ENCODE results near the gene PALLD. TPM values are rescaled to one million over a fixed set of nuclear protein-coding genes. Genes with fewer than 3 reads are reported as not detected.
A peak's percentile ranks its signal among the peaks of the same experiment; 100 is the strongest.

The PALLD gene
- total RNA-seq, 1 donor from 2014 or later = 69.2 TPM

DNA sequence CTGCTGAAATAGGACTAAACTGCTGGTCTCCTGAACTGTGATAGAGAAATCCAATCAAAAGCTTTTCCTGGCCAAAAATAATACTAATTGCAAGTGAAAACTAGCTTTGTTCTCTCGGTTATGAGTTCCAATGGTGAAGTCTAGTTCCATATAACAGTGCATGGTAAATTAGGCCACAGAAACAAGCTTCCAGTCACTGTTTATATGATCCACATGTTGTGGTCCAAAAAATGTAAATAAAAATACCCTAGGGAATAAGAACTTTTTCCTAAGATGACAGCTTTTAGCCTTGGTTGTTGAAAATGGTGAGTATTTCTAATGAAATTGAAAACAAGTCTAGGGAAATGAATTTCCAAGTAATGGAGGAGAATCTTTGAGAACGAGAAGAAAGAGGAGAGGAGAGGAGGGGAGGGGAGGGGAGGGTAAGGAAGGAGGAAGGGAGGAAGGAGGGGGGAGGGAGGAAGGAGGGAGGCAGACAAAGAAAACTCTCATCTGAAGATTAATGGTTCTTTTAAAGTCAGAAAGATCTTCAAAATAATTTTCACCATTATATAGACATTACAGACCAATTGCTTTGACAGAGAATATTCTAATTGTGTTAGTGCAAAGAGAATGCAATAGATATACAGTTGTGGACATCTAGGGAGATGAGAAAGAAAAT lies 26.1 kb downstream of the PALLD start:
- Histone ChIP-seq H3K4me3 (ENCODE audit: low read depth, low read length) (no peak overlapping the region), H3K27me3 (ENCODE audit: control insufficient read depth, insufficient read depth, low read length) (no peaks in the 10 kb centered on the region), H3K36me3 (ENCODE audit: control insufficient read depth, insufficient read depth, low read length) (no peaks in the 10 kb centered on the region)
- no peak for DNase-seq (ENCODE audit: low read depth)
- TF ChIP-seq, protein P1, sequence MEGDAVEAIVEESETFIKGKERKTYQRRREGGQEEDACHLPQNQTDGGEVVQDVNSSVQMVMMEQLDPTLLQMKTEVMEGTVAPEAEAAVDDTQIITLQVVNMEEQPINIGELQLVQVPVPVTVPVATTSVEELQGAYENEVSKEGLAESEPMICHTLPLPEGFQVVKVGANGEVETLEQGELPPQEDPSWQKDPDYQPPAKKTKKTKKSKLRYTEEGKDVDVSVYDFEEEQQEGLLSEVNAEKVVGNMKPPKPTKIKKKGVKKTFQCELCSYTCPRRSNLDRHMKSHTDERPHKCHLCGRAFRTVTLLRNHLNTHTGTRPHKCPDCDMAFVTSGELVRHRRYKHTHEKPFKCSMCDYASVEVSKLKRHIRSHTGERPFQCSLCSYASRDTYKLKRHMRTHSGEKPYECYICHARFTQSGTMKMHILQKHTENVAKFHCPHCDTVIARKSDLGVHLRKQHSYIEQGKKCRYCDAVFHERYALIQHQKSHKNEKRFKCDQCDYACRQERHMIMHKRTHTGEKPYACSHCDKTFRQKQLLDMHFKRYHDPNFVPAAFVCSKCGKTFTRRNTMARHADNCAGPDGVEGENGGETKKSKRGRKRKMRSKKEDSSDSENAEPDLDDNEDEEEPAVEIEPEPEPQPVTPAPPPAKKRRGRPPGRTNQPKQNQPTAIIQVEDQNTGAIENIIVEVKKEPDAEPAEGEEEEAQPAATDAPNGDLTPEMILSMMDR (IDR thresholded peaks at IDR 0.05; ENCODE audit: insufficient read depth, low read length, severe bottlenecking) = no peak
- FAIRE-seq = no peak

DNA sequence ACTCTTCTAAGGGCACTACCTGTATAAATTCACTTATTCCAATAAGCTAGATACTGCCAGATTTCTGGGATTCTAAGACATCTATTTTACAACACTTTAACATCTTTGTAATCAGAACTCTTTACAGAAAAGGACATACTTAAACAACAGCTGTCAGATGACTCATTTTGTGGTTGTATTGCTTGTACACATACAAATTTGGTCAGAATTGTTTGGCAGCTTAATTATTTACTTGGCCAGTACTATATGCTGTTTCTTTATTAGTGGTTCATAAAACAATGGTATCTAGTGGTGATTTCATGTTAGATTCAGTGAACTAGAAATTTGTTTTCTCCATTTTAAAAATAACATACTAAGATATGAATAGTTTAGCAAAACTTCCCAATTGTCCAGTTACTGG lies 27.2 kb downstream of the PALLD start:
- FAIRE-seq (no peak), DNase-seq (ENCODE audit: low read depth) (peak; percentile 84)
- TF ChIP-seq, protein P1 (IDR thresholded peaks at IDR 0.05; ENCODE audit: insufficient read depth, low read length, severe bottlenecking) = no peak

GRCh38 chr4:168524897-168525296 lies 28.0 kb downstream of the PALLD start:
- DNase-seq (ENCODE audit: low read depth) (no peak), FAIRE-seq (no peak)
- TF ChIP-seq, protein P1 (IDR thresholded peaks at IDR 0.05; ENCODE audit: insufficient read depth, low read length, severe bottlenecking) = no peak

More for the DNA sequence above, 27.2 kb downstream of the PALLD start:
- Histone ChIP-seq H3K4me3 (ENCODE audit: low read depth, low read length) (no peak overlapping the region), H3K27me3 (ENCODE audit: control insufficient read depth, insufficient read depth, low read length) (no peaks in the 10 kb centered on the region), H3K36me3 (ENCODE audit: control insufficient read depth, insufficient read depth, low read length) (no peaks in the 10 kb centered on the region)

DNA sequence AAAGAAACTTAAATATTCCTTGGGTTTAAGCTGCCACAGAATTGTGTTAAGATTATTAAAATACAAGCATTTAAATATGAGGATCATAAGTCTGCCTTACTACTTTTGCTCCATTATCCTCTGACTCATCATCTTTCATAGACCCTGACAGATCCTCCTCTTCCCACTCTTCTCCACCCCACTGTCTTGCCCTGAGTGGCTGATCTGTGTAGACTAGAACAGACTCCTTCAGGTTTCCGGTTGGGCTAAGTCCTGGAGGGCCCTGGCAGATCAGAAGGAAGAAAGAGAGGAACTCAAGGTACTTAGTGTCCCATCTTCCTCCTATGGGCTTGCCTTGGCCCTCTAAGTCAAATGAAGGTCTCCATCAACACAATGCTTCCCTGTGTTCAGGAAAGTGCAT lies 30.7 kb downstream of the PALLD start:
- Histone ChIP-seq H3K4me3 (ENCODE audit: low read depth, low read length) (no peak overlapping the region), H3K36me3 (ENCODE audit: control insufficient read depth, insufficient read depth, low read length) (no peaks in the 10 kb centered on the region), H3K27me3 (ENCODE audit: control insufficient read depth, insufficient read depth, low read length) (no peaks in the 10 kb centered on the region)
- DNase-seq (ENCODE audit: low read depth) (no peak), FAIRE-seq (no peak)
- TF ChIP-seq, protein P1 (IDR thresholded peaks at IDR 0.05; ENCODE audit: insufficient read depth, low read length, severe bottlenecking) = no peak

More at GRCh38 chr4:168524897-168525296, 28.0 kb downstream of the PALLD start:
- Histone ChIP-seq H3K4me3 (ENCODE audit: low read depth, low read length) (no peak overlapping the region), H3K27me3 (ENCODE audit: control insufficient read depth, insufficient read depth, low read length) (no peaks in the 10 kb centered on the region), H3K36me3 (ENCODE audit: control insufficient read depth, insufficient read depth, low read length) (no peaks in the 10 kb centered on the region)

DNA sequence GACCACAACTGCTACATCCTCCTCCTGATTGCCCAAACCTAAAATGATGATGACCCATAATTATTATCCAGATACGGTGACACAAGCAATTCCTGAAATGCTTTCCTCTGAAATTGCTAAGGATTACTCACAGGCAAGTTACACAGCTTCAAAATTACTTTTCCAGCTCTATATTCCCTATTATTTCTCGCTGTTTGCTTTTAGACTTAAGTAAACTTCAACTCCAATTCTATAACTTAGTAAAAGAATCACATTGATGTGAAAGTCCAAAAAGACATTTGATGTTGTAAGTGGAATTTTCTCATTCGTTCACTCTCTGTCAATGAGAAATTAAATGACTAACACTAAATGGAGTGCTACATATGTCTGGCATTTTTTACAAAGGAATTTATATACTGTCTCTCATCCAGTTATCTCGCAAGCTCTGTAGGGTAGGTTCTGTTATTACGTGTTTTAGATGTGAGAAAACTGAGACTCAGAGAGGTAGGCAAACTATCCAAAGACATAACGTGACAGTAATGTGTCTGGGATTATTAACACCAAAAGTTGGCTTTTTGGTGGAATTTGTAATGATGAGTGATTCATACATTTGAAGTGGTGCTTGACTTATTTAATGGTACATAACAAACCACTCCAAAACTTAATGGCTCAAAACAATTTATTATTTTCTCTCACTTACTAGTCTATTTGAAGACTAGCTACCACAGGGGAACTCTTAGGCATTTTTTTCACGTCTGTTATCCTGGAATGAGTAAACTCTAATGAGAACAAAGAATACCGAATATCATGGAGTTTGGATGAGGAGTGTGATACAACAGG lies 31.5 kb downstream of the PALLD start:
- TF ChIP-seq, protein P1 (IDR thresholded peaks at IDR 0.05; ENCODE audit: insufficient read depth, low read length, severe bottlenecking) = no peak
- Histone ChIP-seq H3K4me3 (ENCODE audit: low read depth, low read length) (no peak overlapping the region), H3K36me3 (ENCODE audit: control insufficient read depth, insufficient read depth, low read length) (no peaks in the 10 kb centered on the region), H3K27me3 (ENCODE audit: control insufficient read depth, insufficient read depth, low read length) (no peaks in the 10 kb centered on the region)
- FAIRE-seq (no peak), DNase-seq (ENCODE audit: low read depth) (peak; percentile 75)
